Measurements from ENCODE around the gene DCAKD. TPM values are rescaled to one million over a fixed set of nuclear protein-coding genes. Genes with fewer than 3 reads are reported as not detected.
A peak's percentile ranks its signal among the peaks of the same experiment; 100 is the strongest.

DCAKD gene
- total RNA-seq, 1 experiment from 2014 or later: 48.3 TPM

GRCh38 chr17:44988044-44988942, 63.1 kb downstream of the DCAKD start:
- H3K56ac ChIP-seq (ENCODE audit: insufficient read length, low read depth, low read length): no peak overlapping the region
- no peak overlapping the region for H4K8ac ChIP-seq (replicated peaks; ENCODE audit: insufficient read length, low read depth, low read length)
- H3K14ac ChIP-seq (ENCODE audit: insufficient read depth, low read length): no peak overlapping the region
- H3T11ph ChIP-seq (ENCODE audit: low read length): no peak overlapping the region
- Mint-ChIP-seq H3K4me1 (peaks cover 18 to 32% of the 10 kb centered on the region in 2 experiments), H3K27me3 (ENCODE audit: low read depth) (peaks cover 13% of the 10 kb centered on the region), H3K9me3 (peaks cover 0 to 3% of the 10 kb centered on the region in 2 experiments; a peak in 2 of 5 replicates), H3K27ac (peak overlapping the region in 1 of 3 experiments; percentile 55; a peak in 2 of 7 replicates), H3K4me3 (peak overlapping the region in 1 of 2 experiments; percentile 4; a peak in 2 of 5 replicates), H3K36me3 (ENCODE audit: insufficient read depth in 1 of 3, low read depth in 3 of 3) (no peaks in the 10 kb centered on the region; a peak in 1 of 7 replicates)
- H3K79me1 ChIP-seq (ENCODE audit: insufficient read depth, low read depth, low read length, poor library complexity, severe bottlenecking): no peaks in the 10 kb centered on the region
- no peak overlapping the region for H2BK120ac ChIP-seq (ENCODE audit: low read depth, low read length, poor library complexity, severe bottlenecking)
- H2AFZ ChIP-seq (ENCODE audit: low read length): no peak overlapping the region
- no peak overlapping the region for H3K4ac ChIP-seq (ENCODE audit: low read depth, low read length)
- no peaks in the 10 kb centered on the region for H3K4me1 ChIP-seq (ENCODE audit: insufficient read depth, low read length)
- H2BK15ac ChIP-seq (ENCODE audit: low read depth, low read length): no peak overlapping the region
- H3K4me2 ChIP-seq (ENCODE audit: insufficient read depth, insufficient read length, low read length): peak overlapping the region; percentile 38
- no peak overlapping the region for H2BK5ac ChIP-seq (ENCODE audit: insufficient read length, low read length)
- H2BK20ac ChIP-seq (ENCODE audit: low read depth, low read length, poor library complexity, severe bottlenecking): no peak overlapping the region
- peak overlapping the region; percentile 5 for H3K18ac ChIP-seq (ENCODE audit: insufficient read length, low read depth, low read length)
- H3K27me3 ChIP-seq (ENCODE audit: insufficient read depth, low read length): no peaks in the 10 kb centered on the region
- no peak overlapping the region for H2AK5ac ChIP-seq (ENCODE audit: insufficient read length, low read length)
- H4K20me1 ChIP-seq (ENCODE audit: control insufficient read depth, insufficient read depth, insufficient read length): no peaks in the 10 kb centered on the region
- TF ChIP-seq CTCF (conservative IDR thresholded peaks at IDR 0.05): no peak
- peak; percentile 60 for DNase-seq
- no peak overlapping the region for H3K27ac ChIP-seq (ENCODE audit: insufficient read length, low read depth, low read length)
- H2BK12ac ChIP-seq (ENCODE audit: insufficient read length, low read depth, low read length): no peak overlapping the region
- no peak overlapping the region for H3K23ac ChIP-seq (ENCODE audit: insufficient read length, low read depth, low read length)
- no peaks in the 10 kb centered on the region for H3K23me2 ChIP-seq (ENCODE audit: insufficient read length, low read depth, low read length, poor library complexity, severe bottlenecking)
- no peak overlapping the region for H3K9ac ChIP-seq (ENCODE audit: extremely low read depth, insufficient read length, low read length)
- no peak overlapping the region for H4K5ac ChIP-seq (ENCODE audit: insufficient read length, low read depth, low read length)
- no peak overlapping the region for H4K91ac ChIP-seq (ENCODE audit: insufficient read length, low read depth, low read length)
- no CpG with 5 or more reads among the region's 34 CpGs for WGBS (ENCODE audit: extremely low coverage, insufficient read length, low lambda C conversion rate)
- no peaks in the 10 kb centered on the region for H3K9me3 ChIP-seq (ENCODE audit: control insufficient read depth, low read depth, low read length)
- H3K79me2 ChIP-seq (ENCODE audit: insufficient read depth, low read length): no peaks in the 10 kb centered on the region

All from H9 (cell line).